Prostate gland (tissue), 2 donors: ENCODE results near the gene OBSL1.

Experiments
- CTCF ChIP-seq, 4 experiments: fragments of 200-600 bp in 2 of 4; fragments of 450-650 bp in 2 of 4; sonication (generic) in 2 of 4; IDR thresholded peaks; 1 replicate in 3 of 4; 2 replicates in 1 of 4; pipeline ENCODE4 v1.5.1; 2016 to 2019; ENCODE audit warnings: antibody characterized with exemption in 4 of 4, mild to moderate bottlenecking in 2 of 4, moderate library complexity in 2 of 4
- POLR2A ChIP-seq: fragments of 450-650 bp; IDR thresholded peaks from one replicate; pipeline ENCODE4 v1.6.1; 2016; ENCODE audit warnings: antibody characterized with exemption, mild to moderate bottlenecking
- POLR2AphosphoS5 ChIP-seq: sonication (generic); formaldehyde crosslinking; IDR thresholded peaks from one replicate; pipeline ENCODE4 v1.6.1; 2017; ENCODE audit warnings: antibody characterized with exemption

- TF ChIP-seq CTCF (IDR thresholded peaks at IDR 0.05) (peak; percentile 90 to 100 (median 97)), POLR2A (no peak), POLR2AphosphoS5 (peak; percentile 68)
Measured at GRCh38 chr2:219530048-219530963, 41.0 kb downstream of the OBSL1 start.
